Choroid plexus epithelial cell (primary cell): ENCODE measurements around the gene LRRIQ4.

Source experiments
- DNase-seq: peaks from one replicate; pipeline ENCODE4 v3.0.0-alpha.2; 2010; ENCODE audit warnings: low read depth
- H3K4me3 ChIP-seq: 2 replicates; pipeline ENCODE4 v1.5.1; 2011; ENCODE audit warnings: low read depth, mild to moderate bottlenecking, control low read depth, low read length, moderate library complexity
- CTCF ChIP-seq: conservative IDR thresholded peaks from 2 replicates; pipeline ENCODE4 v1.5.1; 2011; ENCODE audit warnings: low read depth, mild to moderate bottlenecking, control low read depth, inconsistent platforms, low read length, moderate library complexity

The LRRIQ4 gene

GRCh38 chr3:169886671-169887070 lies 74.0 kb downstream of the LRRIQ4 start:
- no peak for TF ChIP-seq CTCF
- peak; percentile 20 for DNase-seq

More at GRCh38 chr3:169886671-169887070, 74.0 kb downstream of the LRRIQ4 start:
- no peak overlapping the region for H3K4me3 ChIP-seq
